ENCODE measurements around the gene UNC13C.

UNC13C gene

GRCh38 chr15:54017959-54018358 lies 39.7 kb downstream of the UNC13C start:
- no peak for TF ChIP-seq CTCF (IDR thresholded peaks at IDR 0.05; ENCODE audit: insufficient read depth, missing control alignments)
- FAIRE-seq: no peak
- no peak for DNase-seq (ENCODE audit: insufficient read length, low spot score)

GRCh38 chr15:54026258-54026657 lies 48.0 kb downstream of the UNC13C start:
- no peak for FAIRE-seq
- no peak for DNase-seq (ENCODE audit: insufficient read length, low spot score)

GRCh38 chr15:54026891-54027290 lies 48.6 kb downstream of the UNC13C start:
- DNase-seq (ENCODE audit: insufficient read length, low spot score) (no peak), FAIRE-seq (no peak)
- no peak for TF ChIP-seq CTCF (IDR thresholded peaks at IDR 0.05; ENCODE audit: insufficient read depth, missing control alignments)

More at GRCh38 chr15:54026258-54026657, 48.0 kb downstream of the UNC13C start:
- no peak for TF ChIP-seq CTCF (IDR thresholded peaks at IDR 0.05; ENCODE audit: insufficient read depth, missing control alignments)

GRCh38 chr15:54029081-54029480 lies 50.8 kb downstream of the UNC13C start:
- no peak for TF ChIP-seq CTCF (IDR thresholded peaks at IDR 0.05; ENCODE audit: insufficient read depth, missing control alignments)
- FAIRE-seq (no peak), DNase-seq (ENCODE audit: insufficient read length, low spot score) (no peak)

GRCh38 chr15:54032066-54032465 lies 53.8 kb downstream of the UNC13C start:
- no peak for DNase-seq (ENCODE audit: insufficient read length, low spot score)
- no peak for TF ChIP-seq CTCF (IDR thresholded peaks at IDR 0.05; ENCODE audit: insufficient read depth, missing control alignments)
- no peak for FAIRE-seq

- DNase-seq (ENCODE audit: insufficient read length, low spot score) (no peak), FAIRE-seq (no peak)
- TF ChIP-seq CTCF (IDR thresholded peaks at IDR 0.05; ENCODE audit: insufficient read depth, missing control alignments): no peak
Observed at GRCh38 chr15:54033356-54033860, 55.2 kb downstream of the UNC13C start.

- FAIRE-seq (no peak), DNase-seq (ENCODE audit: insufficient read length, low spot score) (no peak)
- TF ChIP-seq CTCF (IDR thresholded peaks at IDR 0.05; ENCODE audit: insufficient read depth, missing control alignments): no peak
Observed at GRCh38 chr15:54033869-54034458, 55.7 kb downstream of the UNC13C start.

Data from D721Med (cell line).